ENCODE results near the gene MADCAM1. TPM values are rescaled to one million over a fixed set of nuclear protein-coding genes. Genes with fewer than 3 reads are reported as not detected.

Gene MADCAM1
- total and polyA plus RNA-seq, 10 of the 15 experiments (the other 5 are each of a cell fraction or from before 2014, with no cell fraction given): 0.06 to 0.32 (median 0.31) TPM; not detected in 5

DNA sequence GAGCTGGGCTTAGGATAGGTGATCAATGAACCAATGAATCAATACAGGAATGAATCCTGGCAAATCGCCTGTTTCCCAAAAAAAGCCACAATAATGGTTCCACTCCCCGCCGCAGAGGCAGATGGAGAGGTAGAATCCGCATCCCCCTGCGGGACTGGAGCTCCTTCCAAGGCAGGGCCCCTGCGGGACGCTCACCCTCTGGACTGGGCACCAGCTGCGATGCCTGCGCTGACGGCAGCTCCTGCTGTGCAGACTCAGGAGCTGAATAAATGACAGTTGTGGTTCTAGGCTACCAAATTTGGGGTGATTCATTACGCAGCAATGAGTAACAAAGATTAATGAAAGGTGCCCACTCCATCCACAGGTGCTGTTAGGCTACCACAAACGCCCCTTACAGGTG, 26.4 kb downstream of the MADCAM1 start (continued):
- TF ChIP-seq HDGF (IDR thresholded peaks at IDR 0.05) (no peak), ZBED1 (IDR thresholded peaks at IDR 0.05; ENCODE audit: borderline replicate concordance) (no peak), RAD21 (IDR thresholded peaks at IDR 0.05; ENCODE audit: insufficient read depth, low read depth, low read length) (no peak), NFYA (IDR thresholded peaks at IDR 0.05; ENCODE audit: borderline replicate concordance, low read depth, low read length) (no peak), NR2C2 (IDR thresholded peaks at IDR 0.05; ENCODE audit: borderline replicate concordance, control insufficient read depth, insufficient read length, low read depth) (no peak), CBX3 (IDR thresholded peaks at IDR 0.05; ENCODE audit: borderline replicate concordance, low read depth) (no peak)
- TF ChIP-seq, protein P1, sequence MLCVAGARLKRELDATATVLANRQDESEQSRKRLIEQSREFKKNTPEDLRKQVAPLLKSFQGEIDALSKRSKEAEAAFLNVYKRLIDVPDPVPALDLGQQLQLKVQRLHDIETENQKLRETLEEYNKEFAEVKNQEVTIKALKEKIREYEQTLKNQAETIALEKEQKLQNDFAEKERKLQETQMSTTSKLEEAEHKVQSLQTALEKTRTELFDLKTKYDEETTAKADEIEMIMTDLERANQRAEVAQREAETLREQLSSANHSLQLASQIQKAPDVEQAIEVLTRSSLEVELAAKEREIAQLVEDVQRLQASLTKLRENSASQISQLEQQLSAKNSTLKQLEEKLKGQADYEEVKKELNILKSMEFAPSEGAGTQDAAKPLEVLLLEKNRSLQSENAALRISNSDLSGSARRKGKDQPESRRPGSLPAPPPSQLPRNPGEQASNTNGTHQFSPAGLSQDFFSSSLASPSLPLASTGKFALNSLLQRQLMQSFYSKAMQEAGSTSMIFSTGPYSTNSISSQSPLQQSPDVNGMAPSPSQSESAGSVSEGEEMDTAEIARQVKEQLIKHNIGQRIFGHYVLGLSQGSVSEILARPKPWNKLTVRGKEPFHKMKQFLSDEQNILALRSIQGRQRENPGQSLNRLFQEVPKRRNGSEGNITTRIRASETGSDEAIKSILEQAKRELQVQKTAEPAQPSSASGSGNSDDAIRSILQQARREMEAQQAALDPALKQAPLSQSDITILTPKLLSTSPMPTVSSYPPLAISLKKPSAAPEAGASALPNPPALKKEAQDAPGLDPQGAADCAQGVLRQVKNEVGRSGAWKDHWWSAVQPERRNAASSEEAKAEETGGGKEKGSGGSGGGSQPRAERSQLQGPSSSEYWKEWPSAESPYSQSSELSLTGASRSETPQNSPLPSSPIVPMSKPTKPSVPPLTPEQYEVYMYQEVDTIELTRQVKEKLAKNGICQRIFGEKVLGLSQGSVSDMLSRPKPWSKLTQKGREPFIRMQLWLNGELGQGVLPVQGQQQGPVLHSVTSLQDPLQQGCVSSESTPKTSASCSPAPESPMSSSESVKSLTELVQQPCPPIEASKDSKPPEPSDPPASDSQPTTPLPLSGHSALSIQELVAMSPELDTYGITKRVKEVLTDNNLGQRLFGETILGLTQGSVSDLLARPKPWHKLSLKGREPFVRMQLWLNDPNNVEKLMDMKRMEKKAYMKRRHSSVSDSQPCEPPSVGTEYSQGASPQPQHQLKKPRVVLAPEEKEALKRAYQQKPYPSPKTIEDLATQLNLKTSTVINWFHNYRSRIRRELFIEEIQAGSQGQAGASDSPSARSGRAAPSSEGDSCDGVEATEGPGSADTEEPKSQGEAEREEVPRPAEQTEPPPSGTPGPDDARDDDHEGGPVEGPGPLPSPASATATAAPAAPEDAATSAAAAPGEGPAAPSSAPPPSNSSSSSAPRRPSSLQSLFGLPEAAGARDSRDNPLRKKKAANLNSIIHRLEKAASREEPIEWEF (IDR thresholded peaks at IDR 0.05; ENCODE audit: insufficient replicate concordance, low read depth, low read length): no peak
- TF ChIP-seq, protein P2, sequence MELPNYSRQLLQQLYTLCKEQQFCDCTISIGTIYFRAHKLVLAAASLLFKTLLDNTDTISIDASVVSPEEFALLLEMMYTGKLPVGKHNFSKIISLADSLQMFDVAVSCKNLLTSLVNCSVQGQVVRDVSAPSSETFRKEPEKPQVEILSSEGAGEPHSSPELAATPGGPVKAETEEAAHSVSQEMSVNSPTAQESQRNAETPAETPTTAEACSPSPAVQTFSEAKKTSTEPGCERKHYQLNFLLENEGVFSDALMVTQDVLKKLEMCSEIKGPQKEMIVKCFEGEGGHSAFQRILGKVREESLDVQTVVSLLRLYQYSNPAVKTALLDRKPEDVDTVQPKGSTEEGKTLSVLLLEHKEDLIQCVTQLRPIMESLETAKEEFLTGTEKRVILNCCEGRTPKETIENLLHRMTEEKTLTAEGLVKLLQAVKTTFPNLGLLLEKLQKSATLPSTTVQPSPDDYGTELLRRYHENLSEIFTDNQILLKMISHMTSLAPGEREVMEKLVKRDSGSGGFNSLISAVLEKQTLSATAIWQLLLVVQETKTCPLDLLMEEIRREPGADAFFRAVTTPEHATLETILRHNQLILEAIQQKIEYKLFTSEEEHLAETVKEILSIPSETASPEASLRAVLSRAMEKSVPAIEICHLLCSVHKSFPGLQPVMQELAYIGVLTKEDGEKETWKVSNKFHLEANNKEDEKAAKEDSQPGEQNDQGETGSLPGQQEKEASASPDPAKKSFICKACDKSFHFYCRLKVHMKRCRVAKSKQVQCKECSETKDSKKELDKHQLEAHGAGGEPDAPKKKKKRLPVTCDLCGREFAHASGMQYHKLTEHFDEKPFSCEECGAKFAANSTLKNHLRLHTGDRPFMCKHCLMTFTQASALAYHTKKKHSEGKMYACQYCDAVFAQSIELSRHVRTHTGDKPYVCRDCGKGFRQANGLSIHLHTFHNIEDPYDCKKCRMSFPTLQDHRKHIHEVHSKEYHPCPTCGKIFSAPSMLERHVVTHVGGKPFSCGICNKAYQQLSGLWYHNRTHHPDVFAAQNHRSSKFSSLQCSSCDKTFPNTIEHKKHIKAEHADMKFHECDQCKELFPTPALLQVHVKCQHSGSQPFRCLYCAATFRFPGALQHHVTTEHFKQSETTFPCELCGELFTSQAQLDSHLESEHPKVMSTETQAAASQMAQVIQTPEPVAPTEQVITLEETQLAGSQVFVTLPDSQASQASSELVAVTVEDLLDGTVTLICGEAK (IDR thresholded peaks at IDR 0.05; ENCODE audit: borderline replicate concordance): no peak
